Loucy (cell line): ENCODE results near the gene STIP1.
A peak's percentile ranks its signal among the peaks of the same experiment; 100 is the strongest.

Source experiments
- H2AFZ ChIP-seq: fragments of 200-600 bp; sonication (generic); 2 replicates; pipeline ENCODE4 v1.6.0; 2016; ENCODE audit warnings: antibody characterized with exemption, mild to moderate bottlenecking, low read length, moderate library complexity
- H3F3A ChIP-seq: fragments of 200-600 bp; 2 replicates; pipeline ENCODE4 v1.6.0; 2016; ENCODE audit warnings: antibody characterized with exemption, low read depth, mild to moderate bottlenecking
- H3K27me3 ChIP-seq: fragments of 200-600 bp; sonication (generic); 2 replicates; pipeline ENCODE4 v1.6.1; 2014; ENCODE audit warnings: low read length, mild to moderate bottlenecking; ENCODE audit not compliant: insufficient read depth, poor library complexity, severe bottlenecking
- H3K36me3 ChIP-seq: fragments of 200-600 bp; sonication (generic); 2 replicates; pipeline ENCODE4 v1.6.1; 2016; ENCODE audit warnings: low read length; ENCODE audit not compliant: insufficient read depth
- H3K4me1 ChIP-seq: fragments of 200-600 bp; sonication (generic); 2 replicates; pipeline ENCODE4 v1.5.1; 2014; ENCODE audit warnings: low read length, mild to moderate bottlenecking; ENCODE audit not compliant: insufficient read depth, poor library complexity, severe bottlenecking
- H3K4me2 ChIP-seq: fragments of 200-600 bp; sonication (generic); 2 replicates; pipeline ENCODE4 v1.6.0; 2014; ENCODE audit warnings: antibody characterized with exemption, low read length, low read depth, mild to moderate bottlenecking; ENCODE audit not compliant: poor library complexity, severe bottlenecking
- H3K4me3 ChIP-seq: fragments of 200-600 bp; sonication (generic); 2 replicates; pipeline ENCODE4 v1.5.1; 2014; ENCODE audit warnings: low read length, mild to moderate bottlenecking, mixed read lengths; ENCODE audit not compliant: poor library complexity, severe bottlenecking
- H3K79me2 ChIP-seq: fragments of 200-600 bp; sonication (generic); 2 replicates; pipeline ENCODE4 v1.6.1; 2014; ENCODE audit warnings: low read length; ENCODE audit not compliant: insufficient read depth
- H3K9ac ChIP-seq: fragments of 200-600 bp; sonication (generic); 2 replicates; pipeline ENCODE4 v1.6.0; 2014; ENCODE audit warnings: mild to moderate bottlenecking, low read depth, low read length, moderate library complexity; ENCODE audit not compliant: poor library complexity, severe bottlenecking
- H3K9me2 ChIP-seq: fragments of 200-600 bp; sonication (generic); replicated peaks from 2 replicates; pipeline ENCODE4 v1.6.1; 2016; ENCODE audit warnings: low read depth, low read length, mixed read lengths
- H3K9me3 ChIP-seq: fragments of 200-600 bp; sonication (generic); 2 replicates; pipeline ENCODE4 v1.6.1; 2014; ENCODE audit warnings: mild to moderate bottlenecking, antibody characterized with exemption, low read length, low read depth; ENCODE audit not compliant: insufficient read depth
- H4K20me1 ChIP-seq: fragments of 200-600 bp; sonication (generic); 2 replicates; pipeline ENCODE4 v1.6.0; 2014; ENCODE audit warnings: antibody characterized with exemption, low read length, mild to moderate bottlenecking; ENCODE audit not compliant: insufficient read depth, poor library complexity, severe bottlenecking
- EZH2phosphoT487 ChIP-seq: fragments of 200-600 bp; IDR thresholded peaks from 2 replicates; pipeline ENCODE4 v1.6.1; 2018; ENCODE audit warnings: antibody characterized with exemption, mild to moderate bottlenecking, moderate library complexity, borderline replicate concordance
- TF ChIP-seq, protein P1 (sequence below): fragments of 200-600 bp; sonication (generic); conservative IDR thresholded peaks from 2 replicates; pipeline ENCODE4 v1.5.1; 2014; ENCODE audit warnings: mild to moderate bottlenecking, antibody characterized with exemption, low read length

The STIP1 gene

GRCh38 chr11:64229090-64229743 is 43.2 kb downstream of the STIP1 start:
- Histone ChIP-seq H3K36me3 (no peaks in the 10 kb centered on the region), H3F3A (peaks cover 6% of the 10 kb centered on the region; the same call in 1 of the 2 replicates), H3K4me1 (peaks cover 27% of the 10 kb centered on the region), H4K20me1 (peaks cover 33% of the 10 kb centered on the region), H3K79me2 (peaks cover 42% of the 10 kb centered on the region), H3K9me2 (no peaks in the 10 kb centered on the region), H3K27me3 (no peaks in the 10 kb centered on the region), H3K9me3 (no peaks in the 10 kb centered on the region), H2AFZ (no peak overlapping the region), H3K4me3 (no peak overlapping the region), H3K4me2 (peak overlapping the region; percentile 81), H3K9ac (peak overlapping the region; percentile 80)
- TF ChIP-seq, protein P1, sequence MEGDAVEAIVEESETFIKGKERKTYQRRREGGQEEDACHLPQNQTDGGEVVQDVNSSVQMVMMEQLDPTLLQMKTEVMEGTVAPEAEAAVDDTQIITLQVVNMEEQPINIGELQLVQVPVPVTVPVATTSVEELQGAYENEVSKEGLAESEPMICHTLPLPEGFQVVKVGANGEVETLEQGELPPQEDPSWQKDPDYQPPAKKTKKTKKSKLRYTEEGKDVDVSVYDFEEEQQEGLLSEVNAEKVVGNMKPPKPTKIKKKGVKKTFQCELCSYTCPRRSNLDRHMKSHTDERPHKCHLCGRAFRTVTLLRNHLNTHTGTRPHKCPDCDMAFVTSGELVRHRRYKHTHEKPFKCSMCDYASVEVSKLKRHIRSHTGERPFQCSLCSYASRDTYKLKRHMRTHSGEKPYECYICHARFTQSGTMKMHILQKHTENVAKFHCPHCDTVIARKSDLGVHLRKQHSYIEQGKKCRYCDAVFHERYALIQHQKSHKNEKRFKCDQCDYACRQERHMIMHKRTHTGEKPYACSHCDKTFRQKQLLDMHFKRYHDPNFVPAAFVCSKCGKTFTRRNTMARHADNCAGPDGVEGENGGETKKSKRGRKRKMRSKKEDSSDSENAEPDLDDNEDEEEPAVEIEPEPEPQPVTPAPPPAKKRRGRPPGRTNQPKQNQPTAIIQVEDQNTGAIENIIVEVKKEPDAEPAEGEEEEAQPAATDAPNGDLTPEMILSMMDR, result no peak
- TF ChIP-seq EZH2phosphoT487, result no peak

GRCh38 chr11:64229744-64230170 is 43.8 kb downstream of the STIP1 start:
- Histone ChIP-seq H3K4me1 (peaks cover 26% of the 10 kb centered on the region), H3K4me3 (peak overlapping the region; percentile 86), H3K9me2 (no peaks in the 10 kb centered on the region), H4K20me1 (peaks cover 32% of the 10 kb centered on the region), H3K79me2 (peaks cover 37% of the 10 kb centered on the region), H3K36me3 (no peaks in the 10 kb centered on the region), H2AFZ (0 out of 2 replicates have a peak overlapping the region, but pooled peaks have one; percentile 16), H3K9me3 (no peaks in the 10 kb centered on the region), H3K4me2 (peak overlapping the region; percentile 81), H3F3A (peaks cover 6% of the 10 kb centered on the region; the same call in 1 of the 2 replicates), H3K27me3 (no peaks in the 10 kb centered on the region), H3K9ac (peak overlapping the region; percentile 80)
- TF ChIP-seq EZH2phosphoT487, result no peak
- TF ChIP-seq, protein P1, result no peak

DNA sequence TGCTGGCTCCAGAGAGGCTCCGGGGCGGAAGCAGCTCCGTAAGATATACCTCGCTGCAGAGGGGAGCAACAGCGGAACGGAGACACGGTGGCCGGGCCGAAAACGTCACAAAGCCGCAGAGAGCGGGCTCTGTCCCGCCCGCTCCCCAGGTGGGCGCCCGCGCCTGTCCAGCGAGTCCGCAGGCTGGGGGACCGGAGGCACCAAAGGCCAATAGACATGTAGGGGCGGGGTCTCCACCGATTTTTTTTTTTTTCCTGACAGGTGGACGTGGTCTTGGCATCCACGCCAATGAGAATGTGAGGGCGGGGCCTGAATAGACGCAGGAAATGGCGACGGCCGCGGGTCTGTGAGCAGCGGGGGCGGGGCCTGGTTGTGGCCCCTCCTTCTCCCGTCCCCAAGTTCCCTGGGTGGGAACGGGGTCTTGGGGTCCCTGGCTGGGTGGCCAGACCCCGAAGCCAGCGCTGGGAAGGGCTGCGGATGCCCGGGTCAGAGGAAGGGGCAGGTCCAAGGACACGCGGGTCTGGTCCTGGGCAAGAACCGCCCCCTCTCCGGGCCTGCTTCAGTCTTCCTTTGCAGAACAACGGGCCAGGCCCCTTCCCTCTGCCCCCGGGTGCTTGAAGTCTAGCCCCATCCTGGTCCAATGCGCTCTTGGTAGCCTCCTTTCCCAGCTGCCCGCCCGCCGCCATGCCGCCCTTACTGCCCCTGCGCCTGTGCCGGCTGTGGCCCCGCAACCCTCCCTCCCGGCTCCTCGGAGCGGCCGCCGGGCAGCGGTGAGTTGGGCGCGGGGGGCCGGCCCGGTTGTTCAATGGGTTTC is 44.4 kb downstream of the STIP1 start, which contains the start of gene DNAJC4:
DNAJC4 (plus strand) TSS at position 378 of the 814 bp plus-strand sequence; CDS start at position 685, 307 bp downstream.
- peaks cover 28% of the 10 kb centered on the region for H4K20me1 ChIP-seq
- no peaks in the 10 kb centered on the region for H3K9me2 ChIP-seq
- TF ChIP-seq, protein P1, result no peak
- TF ChIP-seq EZH2phosphoT487, result no peak
- H3K36me3 ChIP-seq, result no peaks in the 10 kb centered on the region
- peak within 1 kb of the TSS; percentile 80 for H3K9ac ChIP-seq
- H3K79me2 ChIP-seq, result peaks cover 37% of the 10 kb centered on the region
- H3K27me3 ChIP-seq, result no peaks in the 10 kb centered on the region
- peaks cover 6% of the 10 kb centered on the region; the same call in 1 of the 2 replicates for H3F3A ChIP-seq
- H2AFZ ChIP-seq, result peak within 1 kb of the TSS; percentile 78
- no peaks in the 10 kb centered on the region for H3K9me3 ChIP-seq
- H3K4me1 ChIP-seq, result peaks cover 24% of the 10 kb centered on the region
- H3K4me2 ChIP-seq, result peak within 1 kb of the TSS; percentile 81
- peak within 1 kb of the TSS; percentile 86 for H3K4me3 ChIP-seq
